C4-2B (cell line): ENCODE measurements around the gene BCL2L11.

ENCODE experiments used
- CTCF ChIP-seq: fragments of 450-650 bp; conservative IDR thresholded peaks from 2 replicates; pipeline ENCODE4 v1.5.1; 2017; ENCODE audit warnings: mild to moderate bottlenecking
- ZFX ChIP-seq: fragments of 450-650 bp; IDR thresholded peaks from 2 replicates; pipeline ENCODE4 v1.6.1; 2017

- TF ChIP-seq CTCF = no peak
- TF ChIP-seq ZFX = no peak
Measured at GRCh38 chr2:111182740-111183139, 62.0 kb downstream of the BCL2L11 start.
